Activated T-cell treated with anti-CD3 and anti-CD28 coated beads for 48 hours (primary cell): ENCODE measurements around the gene ZNRF3.
"Not testable (repeated sequence)": the region's sequence is repeated elsewhere in the genome, so short reads cannot be mapped to it uniquely, and the experiment has no call there.

Experiments
- DNase-seq: peaks from one replicate; pipeline ENCODE4 v3.0.0-alpha.2; 2020; ENCODE audit warnings: low read depth

The ZNRF3 gene

GRCh38 chr22:28908810-28909209 lies 25.4 kb downstream of the ZNRF3 start:
- DNase-seq: not testable (repeated sequence)

- DNase-seq: peak; percentile 65
Measured at GRCh38 chr22:28909375-28909774, 26.0 kb downstream of the ZNRF3 start.

GRCh38 chr22:28910569-28911303 lies 27.4 kb downstream of the ZNRF3 start:
- no peak for DNase-seq

DNA sequence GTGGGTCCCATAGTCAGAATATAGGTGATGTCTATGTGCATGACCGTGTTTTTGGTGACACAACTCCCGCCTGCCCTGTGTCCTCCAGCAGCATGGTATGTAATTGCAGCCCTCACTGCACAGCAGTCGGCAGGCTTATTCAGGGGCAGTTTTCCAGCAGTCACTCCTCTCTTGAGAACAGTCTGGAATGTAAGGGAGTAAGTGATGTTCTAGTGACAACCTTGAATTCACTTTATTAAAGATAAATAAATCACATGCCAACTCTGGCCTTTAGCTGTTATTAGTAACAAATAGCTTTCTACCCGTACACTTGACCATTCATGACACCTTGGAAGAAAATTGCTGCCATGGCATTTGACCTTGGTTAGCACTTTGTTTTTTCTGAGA lies 27.9 kb downstream of the ZNRF3 start:
- DNase-seq: no peak

DNA sequence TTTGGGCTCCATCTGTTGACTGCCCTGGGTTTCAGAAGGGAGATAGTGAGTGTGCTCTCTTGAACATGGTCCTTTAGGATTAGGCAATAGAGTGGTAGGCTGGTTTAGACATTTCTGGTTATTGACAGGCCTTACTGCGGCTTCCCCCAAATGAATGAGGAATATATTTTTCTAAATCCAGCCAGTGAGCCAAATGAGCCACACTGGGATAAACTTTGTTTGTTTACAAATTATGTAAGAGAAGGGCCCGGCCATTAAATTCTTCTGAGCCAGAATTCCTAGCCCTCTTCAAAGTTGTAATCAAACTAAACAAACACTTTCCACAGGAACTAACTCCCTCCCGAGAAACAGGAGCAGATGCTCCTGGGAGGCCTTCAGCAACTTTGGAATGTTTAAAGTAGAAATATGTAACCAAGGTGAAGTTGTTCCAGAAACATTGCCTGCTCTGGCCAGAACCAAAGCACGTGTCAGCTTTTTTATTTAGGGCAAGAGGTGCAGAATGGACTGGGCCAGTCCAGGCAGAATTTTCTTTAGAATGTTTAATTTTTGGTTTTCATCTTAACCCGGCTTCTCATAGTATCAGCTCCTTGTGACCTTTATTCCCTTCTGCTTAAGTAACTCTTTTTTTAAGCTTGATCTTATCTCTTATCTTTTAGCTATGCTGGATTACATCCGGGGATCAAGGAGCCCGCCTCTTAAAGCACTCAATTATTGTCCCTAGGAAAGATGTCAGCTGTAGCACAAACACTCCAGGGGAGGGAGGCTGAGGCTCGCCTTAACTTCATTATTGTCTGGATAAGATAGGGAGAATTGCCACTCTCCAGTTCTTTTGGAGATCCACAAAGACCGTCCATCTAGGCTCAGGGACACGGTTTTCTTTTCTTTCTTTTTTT lies 28.7 kb downstream of the ZNRF3 start:
- DNase-seq: no peak

DNA sequence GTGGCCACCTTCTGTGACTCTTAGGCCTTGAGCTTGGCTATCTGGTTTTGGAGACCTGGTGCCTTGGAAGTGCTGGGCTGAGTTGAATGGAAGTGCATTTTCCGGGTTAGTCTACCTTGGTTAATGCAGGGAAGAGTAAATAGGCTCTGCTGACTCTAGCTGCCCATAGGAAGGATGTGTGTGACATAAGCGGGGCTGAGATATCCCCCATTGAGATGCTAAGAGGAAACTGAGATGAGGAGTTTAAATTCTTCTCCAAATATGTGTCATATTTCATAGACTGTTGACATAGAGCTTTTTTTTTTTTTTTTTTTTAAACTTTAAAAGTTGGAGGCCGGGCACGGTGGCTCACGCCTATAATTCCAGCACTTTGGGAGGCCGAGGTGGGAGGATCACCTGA lies 30.8 kb downstream of the ZNRF3 start:
- no peak for DNase-seq

- DNase-seq: no peak
Measured at GRCh38 chr22:28915969-28916368, 32.6 kb downstream of the ZNRF3 start.

DNA sequence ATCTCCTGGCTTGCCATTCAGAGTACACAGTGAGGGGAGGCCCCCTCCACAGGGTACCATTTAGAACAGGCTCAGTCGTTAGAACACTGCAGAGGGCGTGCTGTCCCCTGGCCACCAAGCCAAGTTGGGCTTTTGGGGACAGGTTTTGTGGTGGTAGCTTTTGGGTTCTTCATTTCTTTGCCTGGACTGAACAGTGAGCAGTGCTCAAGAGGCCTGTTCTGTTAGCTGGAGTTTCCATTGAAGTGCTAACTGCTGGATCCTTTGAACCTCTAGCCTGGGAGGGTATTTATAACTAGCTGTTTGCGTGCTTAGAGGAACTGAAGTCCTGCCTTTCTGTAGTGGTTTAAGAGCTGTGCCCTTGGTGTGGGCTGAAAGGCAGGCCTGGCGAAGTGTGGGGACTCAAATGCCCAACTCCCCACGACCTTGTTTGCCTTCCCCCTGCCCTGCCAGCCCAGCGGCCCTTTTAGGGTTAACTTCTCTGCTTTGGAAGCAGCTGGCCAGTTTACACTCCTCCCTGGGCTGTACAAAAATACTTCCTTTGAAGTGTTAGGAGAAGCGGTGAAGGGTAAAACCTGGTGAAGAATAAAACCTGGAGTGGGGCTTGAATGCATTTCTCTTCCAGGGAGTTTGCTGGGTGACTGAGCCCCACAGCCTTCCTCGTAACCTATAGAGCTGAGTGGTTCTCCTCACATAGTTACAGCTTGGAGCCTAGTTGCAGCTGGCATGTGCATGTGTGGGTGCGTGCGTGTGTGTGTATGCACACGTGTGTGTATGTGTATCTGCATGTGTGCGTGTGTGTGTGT lies 34.6 kb downstream of the ZNRF3 start:
- no peak for DNase-seq

- DNase-seq: no peak
Measured at GRCh38 chr22:28918550-28919271, 35.3 kb downstream of the ZNRF3 start.

GRCh38 chr22:28920757-28921584 lies 37.6 kb downstream of the ZNRF3 start:
- no peak for DNase-seq

- no peak for DNase-seq
Measured at GRCh38 chr22:28921585-28921879, 38.2 kb downstream of the ZNRF3 start.

DNA sequence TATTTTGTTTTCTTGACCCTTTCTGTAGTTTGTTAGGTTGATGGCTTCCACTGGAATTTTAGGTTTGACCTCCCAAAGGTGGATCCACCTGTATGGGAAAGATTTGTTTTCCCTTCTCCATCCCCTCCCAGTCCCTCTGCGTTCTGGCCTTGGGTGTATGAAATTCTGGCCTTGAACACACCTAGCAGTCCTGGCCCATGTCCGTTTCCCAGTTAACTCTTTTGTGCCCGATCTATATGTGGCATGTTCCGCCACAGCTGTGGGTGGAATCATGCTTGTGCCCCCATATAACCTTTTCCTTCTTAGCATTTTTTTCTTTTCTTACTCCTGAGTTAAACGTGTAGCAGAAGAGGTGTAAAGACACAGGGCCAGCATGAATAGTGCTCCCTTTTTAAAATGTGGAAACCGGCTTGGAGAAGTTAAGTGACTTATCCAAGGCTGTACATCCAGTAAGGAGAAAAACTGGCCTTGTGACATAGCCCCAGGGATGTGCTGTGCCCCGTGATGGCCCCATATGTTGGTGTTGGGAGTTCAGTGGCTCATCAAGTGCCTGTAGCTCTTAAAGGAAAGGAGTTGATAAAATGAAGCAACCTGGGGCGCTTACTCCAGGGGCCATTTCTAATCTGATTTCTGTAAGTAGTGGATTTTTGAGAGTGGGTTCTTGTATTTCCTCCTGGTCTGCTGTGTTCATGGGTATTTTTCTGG lies 39.3 kb downstream of the ZNRF3 start:
- DNase-seq: no peak

GRCh38 chr22:28923826-28924732 lies 40.7 kb downstream of the ZNRF3 start:
- no peak for DNase-seq

DNA sequence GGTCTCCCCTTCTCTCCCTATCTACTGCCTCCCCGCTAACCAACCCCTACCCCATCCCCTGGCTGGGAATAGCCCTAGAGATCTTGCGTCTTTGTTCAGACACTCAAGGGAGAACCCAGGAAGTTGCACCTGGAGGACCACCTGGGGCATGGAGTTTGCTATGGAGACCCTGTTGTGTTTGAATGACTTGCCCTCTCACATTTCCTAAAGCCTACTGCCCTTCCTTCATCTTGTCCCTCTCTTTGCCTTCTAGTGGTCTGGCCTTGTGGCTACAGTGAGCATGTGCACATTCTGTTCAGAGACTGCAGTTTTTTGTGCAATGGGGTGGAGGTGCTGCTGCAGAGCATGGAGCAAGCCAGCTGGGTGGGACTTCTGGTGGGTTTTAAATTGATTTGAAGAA lies 42.5 kb downstream of the ZNRF3 start:
- DNase-seq: no peak

- no peak for DNase-seq
Measured at GRCh38 chr22:28927630-28928029, 44.3 kb downstream of the ZNRF3 start.

DNA sequence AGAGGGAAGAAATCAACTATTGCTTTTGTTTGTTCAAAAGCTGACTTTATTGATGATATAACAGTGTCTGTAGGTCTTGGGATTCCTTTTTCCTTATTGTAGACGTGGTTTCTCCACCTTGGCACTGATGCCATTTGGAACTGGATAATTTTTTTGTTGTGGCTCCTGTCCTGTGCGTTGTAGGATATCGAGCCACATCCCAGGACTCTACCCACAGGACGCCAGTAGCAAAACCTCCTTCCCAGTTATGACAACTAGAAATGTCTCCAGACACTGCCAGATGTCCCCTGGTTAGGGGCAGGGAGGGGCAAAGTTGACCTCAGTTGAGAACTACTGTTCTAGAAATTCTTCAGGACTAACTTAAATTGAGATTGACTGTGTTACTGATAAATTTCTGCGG lies 45.8 kb downstream of the ZNRF3 start:
- no peak for DNase-seq

DNA sequence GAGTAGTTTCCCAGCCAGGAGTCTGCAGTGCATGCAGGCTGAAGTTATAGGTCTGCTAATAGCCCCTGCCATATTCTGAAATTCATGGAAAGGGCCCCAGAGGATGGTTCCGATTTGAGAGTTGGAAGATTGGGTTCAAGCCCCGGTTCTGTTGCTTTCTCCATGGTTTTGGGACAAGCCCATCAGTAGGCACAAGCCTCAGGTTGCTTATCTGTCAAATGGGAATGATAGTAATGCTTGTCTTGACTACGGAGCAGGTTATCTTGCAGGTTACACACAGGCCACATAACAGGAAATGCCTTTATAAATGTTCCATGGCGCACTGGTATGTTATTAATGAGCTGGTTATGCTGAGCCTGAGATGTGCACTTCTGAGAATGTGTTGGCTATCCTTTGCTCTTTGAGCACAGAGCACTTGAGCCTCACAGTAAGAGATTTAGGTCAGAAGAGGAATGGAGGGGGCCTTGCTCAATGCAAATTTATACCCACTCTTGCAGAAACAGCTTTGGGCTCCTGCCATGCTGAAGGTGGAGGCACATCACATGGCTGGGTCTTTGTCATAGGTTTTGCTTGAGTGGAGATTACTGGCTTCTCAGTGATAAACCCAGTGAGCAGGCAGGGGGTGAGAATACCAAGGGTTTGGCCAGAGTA lies 47.1 kb downstream of the ZNRF3 start:
- no peak for DNase-seq

DNA sequence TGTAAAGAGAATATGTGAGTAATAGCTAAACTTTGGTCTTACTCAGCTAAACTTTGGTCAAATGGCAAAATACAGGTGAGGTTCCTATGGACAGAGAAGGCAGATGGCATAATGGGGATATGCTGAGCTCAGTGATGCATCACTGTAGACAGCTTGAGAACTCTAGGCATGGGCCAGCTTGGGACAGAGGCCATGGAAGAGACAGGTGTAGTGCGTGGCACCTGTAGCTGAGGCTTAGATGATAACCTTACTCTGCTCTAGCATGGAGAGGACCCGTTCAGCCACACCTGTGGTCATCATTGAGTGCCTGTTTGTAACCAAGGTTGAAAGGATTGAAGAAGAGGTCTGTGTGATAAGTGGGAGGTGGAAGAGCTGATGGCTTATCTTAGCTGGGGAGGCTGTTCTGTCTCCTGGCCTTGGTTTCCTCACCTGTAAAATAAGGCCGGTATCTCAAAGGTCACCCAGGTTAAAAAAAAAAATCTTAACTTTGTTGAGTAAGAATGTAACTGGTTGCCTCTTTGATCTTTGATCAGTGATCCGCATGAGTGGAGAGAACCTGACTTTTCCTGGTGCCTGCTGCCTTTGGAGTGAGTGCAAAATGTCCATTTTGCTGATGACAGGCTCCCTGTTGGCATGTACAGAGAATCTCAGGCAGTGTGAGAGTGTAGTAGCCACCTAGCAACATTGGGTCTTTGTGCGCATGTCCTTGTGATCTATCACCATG lies 48.6 kb downstream of the ZNRF3 start:
- no peak for DNase-seq
